GM19324 (cell line): ENCODE data around the gene PPARG.

Experiments
- ATAC-seq: cut with Tn5 transposase; IDR thresholded peaks from one replicate; pipeline ENCODE4 v1.9.1; 2021; ENCODE audit warnings: mild to moderate bottlenecking, moderate library complexity; ENCODE audit not compliant: unreplicated experiment, low FRiP score

The PPARG gene

DNA sequence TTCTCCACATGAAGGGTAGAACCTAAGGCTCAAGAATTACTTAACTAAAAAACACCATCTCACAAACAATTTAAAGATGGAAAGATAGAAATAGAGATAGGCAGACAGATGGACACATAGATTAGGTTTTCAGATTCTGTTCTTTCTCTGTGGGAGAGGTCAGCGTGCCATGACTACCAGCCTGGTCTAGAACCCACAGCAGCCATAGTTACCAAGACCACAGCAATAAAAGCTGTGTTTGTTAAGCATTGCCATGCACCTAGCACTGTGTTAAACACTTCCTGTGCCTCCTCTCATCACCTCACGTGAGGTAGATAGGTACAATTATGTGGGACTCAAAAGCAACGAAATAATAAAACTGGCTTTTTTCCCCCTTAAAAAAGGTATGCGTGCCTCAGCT lies 112.3 kb downstream of the PPARG start:
- no peak for ATAC-seq

DNA sequence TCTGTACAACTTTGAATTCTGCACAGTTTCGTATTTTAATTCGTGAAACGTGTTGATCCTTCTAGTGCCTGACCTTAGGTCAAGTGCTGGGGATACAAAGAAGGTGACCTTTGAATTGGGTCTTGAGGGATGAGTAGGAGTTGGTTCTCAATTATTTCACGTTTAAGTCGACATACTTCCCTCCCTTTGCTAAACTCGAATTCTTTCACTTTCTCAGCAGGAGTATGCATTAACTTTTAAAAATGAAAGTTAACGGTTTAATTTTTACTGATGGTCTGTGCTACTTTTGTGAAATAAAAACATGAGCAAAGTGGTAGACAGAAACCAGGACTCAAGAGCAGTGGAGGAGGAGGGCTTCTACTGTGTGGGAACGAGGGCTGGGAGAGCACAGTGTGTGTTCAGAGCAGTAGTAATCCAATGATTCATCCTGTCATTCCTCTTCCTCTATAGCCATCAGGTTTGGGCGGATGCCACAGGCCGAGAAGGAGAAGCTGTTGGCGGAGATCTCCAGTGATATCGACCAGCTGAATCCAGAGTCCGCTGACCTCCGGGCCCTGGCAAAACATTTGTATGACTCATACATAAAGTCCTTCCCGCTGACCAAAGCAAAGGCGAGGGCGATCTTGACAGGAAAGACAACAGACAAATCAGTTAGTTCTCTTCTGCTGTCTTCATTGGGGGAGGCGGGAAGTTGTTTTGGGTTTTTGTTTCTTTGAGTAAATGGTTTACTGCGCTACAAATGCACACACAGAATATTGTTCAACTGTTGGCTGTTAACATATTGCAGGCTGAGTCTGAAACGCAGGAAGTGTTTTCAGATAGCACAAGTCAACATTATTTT lies 116.8 kb downstream of the PPARG start:
- ATAC-seq: no peak

DNA sequence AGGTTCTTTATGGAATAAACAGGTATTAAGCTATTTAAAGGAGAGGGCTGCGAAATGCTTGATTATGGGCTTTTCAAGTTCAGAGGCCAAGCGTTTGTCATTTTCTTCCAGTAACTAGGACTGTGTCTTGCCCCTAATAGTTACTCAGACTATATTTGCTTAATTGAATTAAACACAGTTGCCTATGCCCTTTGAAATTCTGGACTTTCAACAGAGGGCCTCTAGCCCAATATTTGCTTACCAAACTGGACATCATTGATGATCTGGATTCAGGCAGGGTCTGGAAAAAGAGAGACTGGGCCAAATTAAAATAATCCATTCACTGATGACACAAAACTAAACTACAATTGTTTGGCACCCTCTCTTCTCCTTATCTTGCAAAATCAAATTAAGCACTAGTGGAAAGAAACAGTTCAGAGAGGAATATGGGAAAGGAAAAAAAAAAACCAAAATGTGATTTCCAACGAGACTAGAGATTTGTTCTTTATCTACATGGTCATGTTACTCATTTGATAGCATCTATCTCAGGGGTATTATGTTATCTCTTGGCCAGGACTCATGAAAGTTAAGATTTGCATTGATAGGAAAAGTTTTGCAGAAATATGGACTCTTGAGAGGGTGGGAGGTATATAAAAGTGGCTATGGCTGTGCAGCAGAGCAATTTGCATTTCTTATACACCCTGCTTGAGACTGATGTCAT lies 120.3 kb downstream of the PPARG start:
- ATAC-seq: no peak

DNA sequence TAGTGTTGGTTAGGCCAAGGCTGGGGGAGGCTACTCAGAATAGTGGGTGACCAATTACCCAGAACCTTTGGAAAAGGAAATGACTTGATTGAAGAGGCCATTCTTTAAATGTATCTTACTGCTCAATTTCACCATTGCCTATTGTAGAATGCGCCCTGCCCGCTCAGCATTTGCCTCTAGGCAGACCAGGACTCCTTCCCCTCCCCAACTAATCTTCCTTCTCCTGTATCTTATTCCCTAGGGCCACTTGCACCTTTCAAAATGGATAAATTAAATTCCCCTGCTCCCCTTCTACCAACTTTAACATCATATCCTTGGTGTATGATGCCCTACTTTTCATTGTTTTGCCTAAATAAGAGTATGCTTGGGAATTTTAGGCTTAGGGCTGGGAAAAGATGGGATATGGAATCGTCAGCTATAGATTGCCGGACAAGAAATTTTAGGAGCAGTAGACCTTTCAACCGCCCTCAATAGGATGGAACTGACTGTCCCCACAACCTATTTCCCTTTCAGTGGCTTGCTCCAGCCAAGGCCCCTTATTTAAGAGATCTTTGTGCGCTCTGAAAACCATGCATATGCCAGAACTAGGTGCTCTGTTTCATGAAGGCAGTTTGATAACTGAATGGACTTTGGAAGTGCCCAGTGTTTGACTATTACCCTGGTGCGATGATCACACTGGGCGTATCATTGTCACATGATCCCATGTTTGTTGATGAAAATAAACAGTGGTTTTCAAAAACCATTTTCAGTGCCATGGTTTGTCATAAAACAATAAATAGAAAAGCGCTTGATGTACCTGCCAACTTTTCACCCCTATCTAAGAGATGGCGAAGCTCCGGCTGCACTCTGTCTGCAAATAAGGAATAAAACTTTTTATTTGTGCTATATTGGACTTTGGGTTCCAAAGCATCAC lies 121.1 kb downstream of the PPARG start:
- no peak for ATAC-seq

DNA sequence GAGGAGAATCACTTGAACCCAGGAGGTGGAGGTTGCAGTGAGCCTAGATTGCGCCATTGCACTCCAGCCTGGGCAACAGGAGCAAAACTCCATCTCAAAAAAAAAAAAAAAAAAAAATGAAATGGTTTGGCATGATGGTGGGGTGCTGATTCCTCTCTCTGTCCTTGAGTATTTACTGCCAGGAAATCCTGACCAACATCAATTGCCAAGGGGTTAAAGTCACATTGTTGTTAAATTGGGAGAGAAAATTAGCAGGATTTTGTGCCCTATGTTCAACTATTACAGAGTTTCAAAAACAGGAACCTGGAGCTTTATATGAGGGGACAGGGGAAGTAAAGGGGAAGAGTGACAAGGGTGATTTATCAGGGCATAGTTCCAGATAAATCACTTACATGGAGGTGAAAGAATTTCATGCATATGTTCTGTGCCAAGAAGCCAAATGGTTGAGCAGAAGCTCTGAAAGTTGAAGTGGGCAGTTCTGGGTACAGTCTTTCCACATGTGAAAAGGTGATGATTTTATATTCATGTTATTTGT lies 124.9 kb downstream of the PPARG start:
- ATAC-seq: no peak

DNA sequence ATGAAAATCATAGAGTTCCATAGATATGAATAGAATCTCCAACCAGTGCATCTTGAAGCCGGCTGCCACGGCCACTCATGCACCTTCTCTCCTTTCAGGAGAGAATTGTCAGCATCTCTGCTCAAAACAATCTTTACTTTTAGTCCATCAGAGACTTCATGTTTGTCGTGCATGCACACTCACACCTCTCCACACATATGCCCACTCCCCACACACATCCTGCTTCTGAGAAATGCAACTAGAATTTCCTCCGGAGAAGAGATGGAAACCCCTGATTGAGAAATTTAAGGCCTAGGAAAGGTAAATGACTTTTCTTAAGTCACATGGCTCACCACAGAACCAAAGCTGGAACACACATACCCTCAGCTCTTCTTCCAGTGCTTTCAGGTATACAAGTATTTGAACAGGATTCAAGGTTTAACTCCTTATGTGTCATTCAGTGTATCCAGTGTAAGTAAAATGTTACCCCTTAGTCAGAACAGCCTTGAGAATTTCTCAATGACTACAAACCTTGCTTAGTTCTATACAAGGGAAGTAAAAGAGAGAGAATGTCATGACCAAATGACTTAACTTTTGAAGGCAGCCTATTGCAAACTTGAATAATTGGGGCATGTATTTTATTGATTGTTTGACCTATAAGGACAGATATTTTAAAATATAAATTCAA lies 126.3 kb downstream of the PPARG start:
- no peak for ATAC-seq

DNA sequence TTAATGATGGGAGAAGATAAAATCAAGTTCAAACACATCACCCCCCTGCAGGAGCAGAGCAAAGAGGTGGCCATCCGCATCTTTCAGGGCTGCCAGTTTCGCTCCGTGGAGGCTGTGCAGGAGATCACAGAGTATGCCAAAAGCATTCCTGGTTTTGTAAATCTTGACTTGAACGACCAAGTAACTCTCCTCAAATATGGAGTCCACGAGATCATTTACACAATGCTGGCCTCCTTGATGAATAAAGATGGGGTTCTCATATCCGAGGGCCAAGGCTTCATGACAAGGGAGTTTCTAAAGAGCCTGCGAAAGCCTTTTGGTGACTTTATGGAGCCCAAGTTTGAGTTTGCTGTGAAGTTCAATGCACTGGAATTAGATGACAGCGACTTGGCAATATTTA lies 127.9 kb downstream of the PPARG start:
- no peak for ATAC-seq

DNA sequence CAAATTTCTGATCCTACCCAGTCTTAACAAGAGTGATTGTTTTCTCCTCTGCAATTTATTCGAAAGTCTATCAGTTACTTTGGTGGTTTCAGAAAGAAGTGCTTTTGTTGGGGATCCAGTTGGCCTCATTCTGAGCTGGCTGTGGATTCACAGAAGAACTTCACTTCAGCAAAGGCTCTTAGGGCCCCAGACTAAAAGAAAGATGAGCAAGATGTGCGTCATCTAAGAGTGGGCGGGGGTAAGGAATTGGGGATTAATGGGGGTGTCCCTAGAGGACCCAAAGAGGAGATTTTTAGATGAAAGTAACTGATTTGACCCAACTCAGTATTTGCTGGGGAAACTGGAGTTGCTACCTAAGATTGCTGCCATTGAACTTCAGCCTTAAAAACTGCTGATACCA lies 131.5 kb downstream of the PPARG start:
- no peak for ATAC-seq

DNA sequence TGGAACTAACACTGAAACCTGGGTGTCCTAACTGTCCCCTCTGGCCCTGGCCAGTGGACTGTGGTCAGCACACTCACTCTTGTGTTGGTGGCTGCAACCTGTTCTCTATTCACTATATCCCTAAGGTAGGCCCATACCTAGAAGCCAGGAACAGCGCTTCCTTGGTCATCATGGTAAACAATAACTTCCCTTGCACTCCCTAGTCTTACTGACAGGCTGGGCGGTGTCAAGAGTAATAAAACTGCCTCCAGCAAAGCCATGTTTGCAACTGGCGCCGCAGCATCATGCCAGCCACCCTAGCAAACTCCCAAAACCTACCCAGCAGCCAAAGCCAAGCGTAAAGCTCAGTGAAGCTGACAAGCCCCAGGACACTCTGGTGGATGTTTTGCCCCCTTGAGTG lies 132.3 kb downstream of the PPARG start:
- ATAC-seq: no peak

DNA sequence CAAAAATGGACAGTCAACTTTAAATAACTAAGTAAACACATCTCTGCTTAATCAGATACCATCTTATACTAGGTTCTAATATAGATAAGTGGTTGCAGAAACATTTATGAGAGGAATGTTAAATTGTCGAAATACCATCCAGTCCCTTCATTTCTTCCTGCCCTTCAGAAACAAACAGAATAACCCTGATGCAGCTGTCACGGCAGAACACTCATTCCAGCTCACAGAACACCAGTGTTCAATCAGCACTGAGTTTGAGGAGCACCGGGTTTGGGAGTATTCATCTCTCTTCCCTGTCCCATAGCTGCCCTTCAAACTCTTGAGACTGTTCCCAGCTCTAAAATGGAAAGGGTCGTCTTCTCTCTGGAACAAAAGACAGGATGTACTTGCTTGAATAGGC lies 134.3 kb downstream of the PPARG start:
- no peak for ATAC-seq

DNA sequence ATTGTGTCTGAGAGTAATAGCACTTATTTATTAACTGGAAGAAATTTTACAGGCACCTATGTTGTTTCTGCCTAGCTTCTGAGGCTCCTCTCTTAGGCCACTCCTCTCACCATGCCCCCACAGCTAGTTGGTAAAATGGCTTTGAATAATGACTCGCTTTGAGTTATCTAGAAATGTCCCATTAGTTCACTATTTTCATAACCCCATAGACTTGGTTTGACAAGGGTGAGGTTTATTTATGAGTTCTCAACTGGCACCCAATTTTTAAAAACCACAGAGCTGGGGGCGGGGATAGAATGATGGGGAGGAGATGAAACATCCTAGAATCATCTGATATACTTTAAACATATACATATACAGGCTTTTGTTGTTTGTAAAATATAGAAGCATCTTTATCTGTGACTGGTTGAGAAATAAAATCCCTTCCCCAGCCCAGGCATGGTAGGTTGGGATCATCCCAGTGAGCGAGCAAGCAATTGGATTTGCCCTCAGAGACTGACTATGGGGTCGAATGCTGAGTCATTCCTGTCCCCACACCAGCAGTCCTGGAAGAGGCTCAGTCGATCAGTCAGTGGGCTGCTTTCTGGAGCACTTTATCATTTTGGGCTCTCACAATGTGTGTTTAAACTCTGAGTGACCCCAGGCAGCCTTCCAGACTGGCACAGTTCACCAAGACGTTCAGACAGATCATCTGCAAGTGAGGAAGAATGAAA lies 135.2 kb downstream of the PPARG start:
- no peak for ATAC-seq

DNA sequence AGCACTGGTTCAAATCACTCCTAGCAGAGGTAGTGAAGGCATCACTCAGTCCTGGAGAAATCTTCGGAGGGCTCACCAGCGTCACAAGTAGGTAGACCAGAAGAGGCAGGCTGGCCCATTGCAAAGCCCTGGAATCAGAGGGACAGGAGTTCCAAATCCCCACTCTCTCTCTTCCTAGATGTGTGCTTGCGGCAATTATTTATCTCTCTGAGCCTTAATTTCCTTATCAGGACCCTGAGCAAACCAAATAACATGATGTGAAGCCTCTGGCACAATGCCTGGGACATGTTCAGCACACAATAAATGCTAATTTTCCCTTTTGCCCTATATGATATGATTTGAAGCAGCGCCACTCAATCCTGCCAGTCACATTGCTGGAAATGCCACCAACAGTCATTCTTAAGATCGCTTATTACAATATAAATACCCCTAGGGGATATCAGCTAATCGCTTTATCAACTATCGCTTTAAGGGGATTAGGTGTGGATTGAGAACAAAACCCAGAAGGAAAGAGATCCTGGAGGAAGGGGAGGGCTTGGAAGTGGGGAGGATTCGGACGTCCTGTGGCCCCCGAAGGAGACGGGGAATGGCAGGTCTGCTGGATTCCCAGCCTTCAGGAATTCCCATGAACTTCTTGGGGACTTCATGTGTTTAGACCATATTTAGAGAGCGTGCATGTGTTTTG lies 135.9 kb downstream of the PPARG start:
- no peak for ATAC-seq

DNA sequence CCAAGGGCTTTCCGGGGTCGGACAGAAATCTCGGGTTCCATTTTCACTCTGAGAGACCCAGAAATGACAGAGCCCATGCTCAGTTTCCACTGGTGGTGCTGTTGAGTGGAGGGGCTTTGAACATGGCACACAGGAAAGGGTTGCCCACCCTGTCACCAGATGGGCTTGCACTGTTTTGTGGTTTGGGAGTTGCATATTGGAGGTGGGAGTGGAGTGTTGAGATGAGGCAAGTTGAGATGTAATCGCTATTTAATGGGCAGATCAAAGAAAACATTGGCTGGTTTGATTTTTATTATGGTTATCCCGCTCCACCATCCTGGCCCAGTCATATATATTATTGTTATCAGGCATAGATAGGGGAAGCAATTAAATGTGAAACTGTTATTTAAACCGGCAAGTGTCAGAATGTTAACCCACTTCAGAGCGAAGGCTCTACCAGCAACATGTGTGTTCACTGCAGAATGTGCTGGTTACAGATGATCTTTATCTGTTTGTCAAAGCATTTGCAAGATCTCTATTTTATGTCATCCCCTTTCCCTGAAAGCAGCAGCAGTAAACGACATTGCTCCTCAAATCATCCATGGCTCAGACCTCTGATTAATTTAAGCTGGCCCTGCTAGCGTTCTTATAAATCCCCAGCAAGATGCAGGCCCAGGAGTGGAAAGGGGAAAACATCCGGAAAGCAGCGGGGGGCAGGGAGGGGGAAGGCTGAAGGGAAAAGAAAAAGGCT lies 137.1 kb downstream of the PPARG start:
- ATAC-seq: no peak

DNA sequence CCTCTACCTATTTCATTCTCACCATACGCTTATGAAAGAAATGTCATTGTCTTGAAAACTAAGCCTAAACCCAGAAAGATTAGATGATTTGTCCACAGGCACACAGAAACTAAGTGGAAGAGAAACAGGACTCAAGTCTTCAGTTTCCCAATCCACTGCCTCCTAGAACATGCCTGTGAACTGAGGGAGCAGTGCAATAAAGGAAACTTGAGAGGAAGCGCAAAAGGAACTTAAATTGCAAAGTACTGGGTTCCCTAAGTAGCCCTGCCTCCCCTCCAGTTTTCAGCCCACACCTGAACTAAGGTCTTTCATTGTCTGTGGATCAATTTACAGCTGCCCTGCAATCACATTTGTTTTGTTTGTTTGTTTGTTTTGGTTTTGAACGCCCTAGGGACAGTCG lies 138.7 kb downstream of the PPARG start:
- no peak for ATAC-seq

DNA sequence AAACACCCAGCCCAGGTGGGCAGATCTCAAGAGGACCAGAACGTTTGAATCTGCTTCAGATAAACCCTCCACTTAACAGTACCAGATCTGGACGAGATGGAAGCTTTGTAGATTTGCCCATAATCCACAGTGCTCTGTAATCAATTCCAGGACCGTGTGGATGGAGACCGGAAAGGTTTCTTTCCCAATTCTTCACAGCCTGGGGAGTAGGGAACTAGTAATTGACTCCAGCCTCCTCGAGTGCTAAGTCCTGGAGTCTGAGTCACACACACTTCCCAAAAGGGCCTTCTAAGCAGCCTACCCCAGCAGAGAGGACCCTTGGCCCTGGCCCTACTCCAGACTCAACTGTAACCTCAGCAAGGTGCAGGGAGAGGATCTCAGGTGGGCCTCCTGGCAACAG lies 139.3 kb downstream of the PPARG start:
- no peak for ATAC-seq

DNA sequence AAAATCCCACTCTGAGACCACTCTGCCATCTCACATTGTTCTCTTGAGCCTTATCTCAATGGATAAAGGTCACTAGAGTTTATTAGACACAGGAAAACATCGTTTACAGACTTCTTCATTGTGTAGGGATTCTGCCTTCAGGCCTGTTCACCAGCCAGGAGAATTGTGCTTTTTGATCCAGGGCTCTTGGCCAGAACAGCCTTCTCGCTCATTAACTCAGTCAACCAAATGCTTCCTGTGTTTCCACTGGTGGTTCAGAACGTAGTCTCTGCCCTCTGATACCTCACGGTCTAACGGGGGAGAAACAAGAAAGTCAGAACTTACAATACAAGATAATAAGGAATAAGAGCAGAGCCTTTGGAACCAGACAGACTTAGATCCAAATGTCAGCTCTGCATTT lies 141.2 kb downstream of the PPARG start:
- ATAC-seq: no peak

DNA sequence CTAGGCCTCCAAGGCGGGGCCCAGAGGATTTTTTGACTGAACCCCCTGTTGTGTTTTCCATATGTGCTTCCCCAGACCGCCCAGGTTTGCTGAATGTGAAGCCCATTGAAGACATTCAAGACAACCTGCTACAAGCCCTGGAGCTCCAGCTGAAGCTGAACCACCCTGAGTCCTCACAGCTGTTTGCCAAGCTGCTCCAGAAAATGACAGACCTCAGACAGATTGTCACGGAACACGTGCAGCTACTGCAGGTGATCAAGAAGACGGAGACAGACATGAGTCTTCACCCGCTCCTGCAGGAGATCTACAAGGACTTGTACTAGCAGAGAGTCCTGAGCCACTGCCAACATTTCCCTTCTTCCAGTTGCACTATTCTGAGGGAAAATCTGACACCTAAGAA lies 145.0 kb downstream of the PPARG start:
- ATAC-seq: no peak

DNA sequence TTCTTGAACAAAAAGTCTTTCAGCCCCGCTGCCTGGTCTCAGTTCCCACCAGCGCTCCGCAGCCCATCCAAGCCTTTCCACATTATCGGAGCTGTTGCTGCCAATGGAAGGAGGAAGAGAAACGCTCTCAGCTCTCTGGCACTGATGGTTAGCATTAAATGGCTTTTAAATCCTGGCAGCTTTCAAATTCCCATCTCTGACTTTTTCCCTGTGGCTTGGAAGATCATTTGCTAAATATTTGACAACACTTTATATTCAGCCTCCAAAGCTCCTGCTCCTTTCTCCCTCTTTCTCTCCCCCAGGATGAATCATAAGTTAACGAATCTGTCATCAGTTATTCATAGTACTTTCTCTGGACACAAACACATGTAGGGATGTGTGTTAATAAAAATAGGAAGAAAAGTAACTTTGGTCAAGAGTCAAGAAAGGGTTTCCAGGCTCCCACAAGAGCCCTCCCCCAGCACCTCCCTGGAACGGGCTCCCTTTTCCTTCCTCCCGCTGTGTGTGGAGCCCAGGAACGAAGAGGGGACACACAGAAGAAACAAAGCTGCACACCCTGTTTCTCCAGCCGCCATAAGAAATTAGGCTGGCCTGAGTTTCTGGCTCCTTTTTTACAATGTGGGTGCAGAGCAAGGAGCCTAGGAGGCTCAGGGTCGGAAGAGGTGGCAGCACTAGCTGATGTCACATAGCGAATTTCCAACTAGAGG lies 147.8 kb downstream of the PPARG start:
- no peak for ATAC-seq
